Activated naive CD8-positive, alpha-beta T cell treated with anti-CD3 and anti-CD28 coated beads, Interleukin-2, amount 10 ng/mL, durations not matched to agents 7 days and 5 days (primary cell): Measurements from ENCODE around the gene KCNK6. TPM values are rescaled to one million over a fixed set of nuclear protein-coding genes. Genes with fewer than 3 reads are reported as not detected.
"Not testable (repeated sequence)": the region's sequence is repeated elsewhere in the genome, so short reads cannot be mapped to it uniquely, and the experiment has no call there.

Experiments used
- ATAC-seq: fragments of 150-1000 bp; cut with Tn5 transposase; one replicate; pipeline ENCODE4 v1.10.0; 2021; ENCODE audit warnings: low read depth, moderate library complexity
- POLR2A ChIA-PET: fragments of 350-600 bp; sonication (Branson Sonifier 250); formaldehyde crosslinking; loops from one replicate; lab custom pipeline; 2021; ENCODE audit warnings: antibody characterized with exemption; lab: Charles Lee
- DNase-seq: peaks from one replicate; pipeline ENCODE4 v3.0.0; 2021
- H3K27ac Mint-ChIP-seq: one replicate; pipeline ENCODE4 v1.8.0; 2022; ENCODE audit warnings: mild to moderate bottlenecking, mixed read lengths
- H3K27me3 Mint-ChIP-seq: one replicate; pipeline ENCODE4 v1.8.0; 2022; ENCODE audit warnings: mild to moderate bottlenecking, moderate library complexity, mixed read lengths
- H3K36me3 Mint-ChIP-seq: one replicate; pipeline ENCODE4 v1.8.0; 2021; ENCODE audit warnings: mild to moderate bottlenecking, mixed read lengths
- H3K4me1 Mint-ChIP-seq: one replicate; pipeline ENCODE4 v1.8.0; 2021; ENCODE audit warnings: mixed read lengths
- H3K4me3 Mint-ChIP-seq: one replicate; pipeline ENCODE4 v1.8.0; 2022; ENCODE audit warnings: mild to moderate bottlenecking, moderate library complexity, mixed read lengths
- H3K9me3 Mint-ChIP-seq: one replicate; pipeline ENCODE4 v1.8.0; 2021; ENCODE audit warnings: mixed read lengths
- total RNA-seq, 2 experiments: library from RNA; stranded (reverse); gene quantifications; one replicate each; pipeline ENCODE4 v1.2.3, GENCODE V29; 2021

Gene KCNK6
- total RNA-seq, 2 experiments from 2014 or later: 12.9 to 13.3 TPM

DNA sequence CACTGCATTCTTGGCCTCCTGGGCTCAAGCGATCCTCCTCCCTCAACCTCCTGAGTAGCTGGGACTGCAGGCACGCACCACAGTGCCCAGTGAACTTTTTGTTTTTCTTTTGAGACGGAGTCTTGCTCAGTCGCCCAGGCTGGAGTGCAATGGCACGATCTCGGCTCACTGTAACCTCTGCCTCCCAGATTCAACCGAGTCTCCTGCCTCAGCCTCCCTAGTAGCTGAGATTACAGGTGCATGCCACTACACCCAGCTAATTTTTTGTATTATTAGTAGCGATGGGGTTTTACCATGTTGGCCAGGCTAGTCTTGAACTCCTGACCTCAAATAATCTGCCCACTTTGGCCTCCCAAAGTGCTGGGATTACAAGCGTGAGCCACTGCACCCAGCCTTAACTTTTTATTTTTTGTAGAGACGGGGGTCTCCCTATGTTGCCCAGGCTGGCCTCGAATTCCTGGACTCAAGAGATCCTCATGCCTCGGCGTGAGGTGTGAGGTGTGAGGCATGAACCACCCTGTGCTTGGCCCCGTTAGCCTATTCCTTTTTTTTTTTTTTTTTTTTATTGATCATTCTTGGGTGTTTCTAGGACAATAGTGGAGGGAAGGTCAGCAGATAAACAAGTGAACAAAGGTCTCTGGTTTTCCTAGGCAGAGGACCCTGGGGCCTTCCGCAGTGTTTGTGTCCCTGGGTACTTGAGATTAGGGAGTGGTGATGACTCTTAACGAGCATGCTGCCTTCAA, 43.5 kb downstream of the KCNK6 start:
- POLR2A ChIA-PET: interaction anchor here (1.0 to 1.2 kb wide), 3 partner anchors 11 to 40 kb away, joined by 3 to 6 read pairs (median 5); partner anchors contain the start of genes FAM98C and PSMD8
- H3K36me3 Mint-ChIP-seq, DNase-seq, H3K9me3 Mint-ChIP-seq, H3K27ac Mint-ChIP-seq, ATAC-seq: not testable (repeated sequence)
- peak overlapping the region; percentile 89 for H3K4me3 Mint-ChIP-seq
- H3K27me3 Mint-ChIP-seq: peaks cover 31% of the 10 kb centered on the region
- peaks cover 10% of the 10 kb centered on the region for H3K4me1 Mint-ChIP-seq

DNA sequence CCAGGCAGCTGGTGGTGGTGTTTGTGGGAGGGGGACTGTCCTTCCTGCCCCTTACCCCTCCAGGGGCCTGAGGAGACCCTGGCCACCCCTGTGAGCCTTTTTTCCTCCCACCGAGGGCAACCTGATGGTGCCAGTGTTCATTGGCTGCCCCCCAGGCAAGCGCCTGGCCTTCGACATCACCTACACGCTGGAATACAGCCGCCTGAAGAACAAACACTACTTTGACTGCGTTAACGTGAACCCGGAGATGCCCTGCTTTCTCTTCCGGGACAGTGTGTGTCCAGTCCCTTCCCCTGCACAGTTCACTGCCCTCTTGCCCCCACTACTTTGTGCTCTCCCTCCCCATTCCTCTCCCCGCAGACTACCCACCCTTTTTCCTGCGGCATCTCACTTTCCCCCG, 47.4 kb downstream of the KCNK6 start:
- POLR2A ChIA-PET: no interaction called here
- H3K36me3 Mint-ChIP-seq: no peaks in the 10 kb centered on the region
- H3K9me3 Mint-ChIP-seq: no peaks in the 10 kb centered on the region
- H3K27ac Mint-ChIP-seq: no peak overlapping the region
- H3K27me3 Mint-ChIP-seq: no peaks in the 10 kb centered on the region
- DNase-seq (no peak), ATAC-seq (no peak)
- H3K4me1 Mint-ChIP-seq: no peaks in the 10 kb centered on the region
- H3K4me3 Mint-ChIP-seq: no peak overlapping the region

- Mint-ChIP-seq H3K27me3 (peaks cover 2% of the 10 kb centered on the region), H3K27ac (no peak overlapping the region), H3K4me1 (peaks cover 4% of the 10 kb centered on the region), H3K9me3 (no peaks in the 10 kb centered on the region), H3K4me3 (no peak overlapping the region), H3K36me3 (peaks cover under 1% of the 10 kb centered on the region)
- DNase-seq (no peak), ATAC-seq (no peak)
- POLR2A ChIA-PET: interaction anchor here (0.5 kb wide), 1 partner anchor 468 kb away, joined by 3 read pairs; no protein-coding TSS in a partner anchor
Measured at GRCh38 chr19:38369584-38369983, 49.9 kb downstream of the KCNK6 start.

DNA sequence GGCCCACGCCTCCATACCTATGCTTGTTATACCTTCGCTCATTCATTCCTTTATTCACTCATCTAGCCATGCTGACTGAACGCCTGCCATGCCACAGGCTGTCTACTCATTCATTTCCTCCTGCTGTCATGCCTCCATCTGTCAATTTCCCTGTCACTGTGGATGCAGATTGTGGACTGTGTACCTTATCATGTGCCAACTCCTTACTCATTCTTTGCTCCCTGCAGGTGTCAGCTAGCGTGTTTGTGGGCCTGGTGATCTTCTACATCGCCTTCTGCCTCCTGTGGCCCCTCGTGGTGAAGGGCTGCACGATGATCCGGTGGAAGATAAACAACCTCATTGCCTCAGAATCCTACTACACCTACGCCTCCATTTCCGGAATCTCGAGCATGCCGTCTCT, 50.7 kb downstream of the KCNK6 start:
- no peak for ATAC-seq
- POLR2A ChIA-PET: no interaction called here
- Mint-ChIP-seq H3K27me3 (peaks cover 2% of the 10 kb centered on the region), H3K27ac (no peak overlapping the region), H3K9me3 (no peaks in the 10 kb centered on the region), H3K4me1 (peaks cover 9% of the 10 kb centered on the region), H3K36me3 (peaks cover 7% of the 10 kb centered on the region), H3K4me3 (no peak overlapping the region)
- no peak for DNase-seq

GRCh38 chr19:38371081-38371480, 51.4 kb downstream of the KCNK6 start:
- POLR2A ChIA-PET: no interaction called here
- peaks cover 14% of the 10 kb centered on the region for H3K4me1 Mint-ChIP-seq
- H3K9me3 Mint-ChIP-seq: no peaks in the 10 kb centered on the region
- DNase-seq (no peak), ATAC-seq (no peak)
- peaks cover 2% of the 10 kb centered on the region for H3K27me3 Mint-ChIP-seq
- H3K36me3 Mint-ChIP-seq: peaks cover 8% of the 10 kb centered on the region
- H3K4me3 Mint-ChIP-seq: no peak overlapping the region
- H3K27ac Mint-ChIP-seq: no peak overlapping the region

- Mint-ChIP-seq H3K4me3 (peak overlapping the region; percentile 99), H3K27ac (peak overlapping the region; percentile 98), H3K36me3 (peaks cover 15% of the 10 kb centered on the region), H3K27me3 (peaks cover 2% of the 10 kb centered on the region), H3K9me3 (no peaks in the 10 kb centered on the region), H3K4me1 (peaks cover 22% of the 10 kb centered on the region)
- ATAC-seq (no peak), DNase-seq (no peak)
- POLR2A ChIA-PET: interaction anchor here (0.5 to 2.1 kb wide), 28 partner anchors 10 to 557 kb away, joined by 3 to 26 read pairs (median 4); partner anchors contain the start of genes CATSPERG, EIF3K, FAM98C and GGN
Measured at GRCh38 chr19:38373907-38374331, 54.3 kb downstream of the KCNK6 start.

DNA sequence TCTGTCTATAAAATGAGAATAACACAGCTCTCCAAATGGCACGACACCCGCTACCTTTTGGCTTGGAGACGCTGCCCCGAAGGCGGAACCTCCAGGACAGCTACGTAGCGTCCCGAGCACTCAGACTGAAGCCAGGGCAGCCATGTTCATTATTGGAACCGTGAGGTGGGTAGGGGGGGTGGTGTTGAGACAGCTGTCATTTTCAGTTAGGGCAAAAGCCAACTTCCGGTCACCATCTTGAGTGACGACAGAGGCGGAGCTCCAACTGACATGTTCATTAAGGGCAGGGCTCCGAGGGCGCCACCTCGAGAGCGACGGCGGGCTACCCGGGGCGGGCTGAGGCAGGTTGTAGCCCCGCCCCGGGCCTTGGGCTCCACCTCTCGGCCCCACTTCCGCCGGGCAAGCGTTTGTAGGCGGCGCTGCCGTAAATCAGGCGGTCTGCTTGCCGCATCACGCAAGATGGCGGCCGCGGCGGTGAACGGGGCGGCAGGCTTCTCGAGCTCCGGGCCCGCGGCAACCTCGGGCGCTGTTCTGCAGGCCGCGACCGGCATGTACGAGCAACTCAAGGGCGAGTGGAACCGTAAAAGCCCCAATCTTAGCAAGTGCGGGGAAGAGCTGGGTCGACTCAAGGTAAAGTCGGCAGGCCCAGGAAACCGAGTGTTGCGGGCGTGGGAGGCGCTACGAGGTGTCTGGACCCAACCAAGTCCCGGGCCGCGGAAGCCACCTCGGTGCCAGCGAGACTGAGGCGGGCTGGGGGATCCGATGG, 54.9 kb downstream of the KCNK6 start, which contains the start of gene PSMD8:
PSMD8 (plus strand) TSS at position 240 of the 766 bp plus-strand sequence; CDS start at position 271, 31 bp downstream.
- POLR2A ChIA-PET: interaction anchor here (0.6 to 2.1 kb wide), 29 partner anchors 10 to 556 kb away, joined by 3 to 26 read pairs (median 4); partner anchors contain the start of genes CATSPERG, EIF3K, FAM98C and GGN
- peak within 1 kb of the TSS; percentile 99 for H3K4me3 Mint-ChIP-seq
- ATAC-seq: peak; percentile 97
- peaks cover 23% of the 10 kb centered on the region for H3K4me1 Mint-ChIP-seq
- no peaks in the 10 kb centered on the region for H3K9me3 Mint-ChIP-seq
- peaks cover 2% of the 10 kb centered on the region for H3K27me3 Mint-ChIP-seq
- peaks cover 18% of the 10 kb centered on the region for H3K36me3 Mint-ChIP-seq
- peak within 1 kb of the TSS; percentile 98 for H3K27ac Mint-ChIP-seq
- peak; percentile 98 for DNase-seq

DNA sequence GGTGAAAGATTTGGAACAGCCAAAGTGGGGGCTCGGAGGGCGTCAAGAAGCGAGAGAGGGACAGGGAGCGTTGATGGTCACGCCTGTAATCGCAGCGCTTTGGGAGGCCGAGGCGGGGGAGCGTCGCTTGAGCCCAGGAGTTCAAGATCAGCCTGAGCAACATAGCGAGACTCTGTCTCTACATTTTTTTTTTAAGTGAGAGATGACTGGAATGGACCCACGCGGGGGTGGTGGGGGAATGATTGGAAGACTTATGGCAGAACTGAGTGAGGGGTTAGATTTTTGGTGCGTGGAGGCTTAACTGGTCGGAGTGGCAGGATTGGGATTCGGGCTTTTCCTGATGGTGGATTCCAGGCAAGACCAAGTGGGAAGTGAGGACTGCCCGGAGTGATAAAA, 55.5 kb downstream of the KCNK6 start:
- Mint-ChIP-seq H3K4me3 (peak overlapping the region; percentile 99), H3K4me1 (peaks cover 23% of the 10 kb centered on the region), H3K36me3 (peaks cover 20% of the 10 kb centered on the region), H3K27me3 (peaks cover 2% of the 10 kb centered on the region), H3K27ac (peak overlapping the region; percentile 98), H3K9me3 (no peaks in the 10 kb centered on the region)
- POLR2A ChIA-PET: interaction anchor here (0.8 to 2.1 kb wide), 12 partner anchors 9 to 525 kb away, joined by 3 to 26 read pairs (median 6); partner anchors contain the start of genes CATSPERG, EIF3K, FAM98C and GGN
- no peak for DNase-seq
- no peak for ATAC-seq

- POLR2A ChIA-PET: interaction anchor here (1.1 to 2.1 kb wide), 2 partner anchors 8 to 12 kb away, joined by 5 to 7 read pairs; partner anchors contain the start of gene GGN
- ATAC-seq (no peak), DNase-seq (no peak)
- Mint-ChIP-seq H3K9me3 (no peaks in the 10 kb centered on the region), H3K4me3 (peak overlapping the region; percentile 99), H3K27me3 (peaks cover 2% of the 10 kb centered on the region), H3K27ac (no peak overlapping the region), H3K36me3 (peaks cover 20% of the 10 kb centered on the region), H3K4me1 (peaks cover 23% of the 10 kb centered on the region)
Measured at GRCh38 chr19:38375748-38376147, 56.1 kb downstream of the KCNK6 start.

- H3K4me1 Mint-ChIP-seq: peaks cover 23% of the 10 kb centered on the region
- no peak for ATAC-seq
- no peaks in the 10 kb centered on the region for H3K9me3 Mint-ChIP-seq
- H3K27me3 Mint-ChIP-seq: peaks cover 2% of the 10 kb centered on the region
- peak overlapping the region; percentile 99 for H3K4me3 Mint-ChIP-seq
- POLR2A ChIA-PET: interaction anchor here (1.1 kb wide), 1 partner anchor 11 kb away, joined by 5 read pairs; the partner anchor contains the start of gene GGN
- peaks cover 24% of the 10 kb centered on the region for H3K36me3 Mint-ChIP-seq
- H3K27ac Mint-ChIP-seq: peak overlapping the region; percentile 37
- no peak for DNase-seq
Measured at GRCh38 chr19:38376576-38376975, 56.9 kb downstream of the KCNK6 start.

DNA sequence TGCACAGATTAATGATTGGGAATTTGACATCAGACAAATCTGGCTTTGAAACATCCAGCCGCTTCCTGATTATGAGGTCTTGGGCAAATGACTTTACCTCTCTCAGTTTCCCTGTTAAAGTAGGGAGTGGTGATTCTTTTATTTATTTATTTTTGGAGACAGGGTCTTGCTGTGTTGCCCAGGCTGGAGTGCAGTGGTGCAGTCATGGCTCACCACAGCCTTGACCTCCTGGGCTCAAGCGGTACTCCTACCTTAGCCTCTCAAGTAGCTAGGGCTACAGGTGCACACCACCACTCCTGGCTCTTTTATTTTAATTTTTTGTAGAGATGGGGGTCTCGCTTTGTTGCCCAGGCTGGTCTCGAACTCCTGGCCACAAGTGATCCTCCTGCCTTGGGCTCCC, 57.4 kb downstream of the KCNK6 start:
- ATAC-seq (no peak), DNase-seq (no peak)
- H3K9me3 Mint-ChIP-seq: no peaks in the 10 kb centered on the region
- H3K27ac Mint-ChIP-seq: no peak overlapping the region
- H3K4me3 Mint-ChIP-seq: no peak overlapping the region
- H3K27me3 Mint-ChIP-seq: peaks cover 2% of the 10 kb centered on the region
- H3K4me1 Mint-ChIP-seq: peaks cover 23% of the 10 kb centered on the region
- POLR2A ChIA-PET: interaction anchor here (1.0 to 1.5 kb wide), 2 partner anchors 11 to 17 kb away, joined by 3 to 4 read pairs; partner anchors contain the start of gene GGN
- peaks cover 28% of the 10 kb centered on the region for H3K36me3 Mint-ChIP-seq

DNA sequence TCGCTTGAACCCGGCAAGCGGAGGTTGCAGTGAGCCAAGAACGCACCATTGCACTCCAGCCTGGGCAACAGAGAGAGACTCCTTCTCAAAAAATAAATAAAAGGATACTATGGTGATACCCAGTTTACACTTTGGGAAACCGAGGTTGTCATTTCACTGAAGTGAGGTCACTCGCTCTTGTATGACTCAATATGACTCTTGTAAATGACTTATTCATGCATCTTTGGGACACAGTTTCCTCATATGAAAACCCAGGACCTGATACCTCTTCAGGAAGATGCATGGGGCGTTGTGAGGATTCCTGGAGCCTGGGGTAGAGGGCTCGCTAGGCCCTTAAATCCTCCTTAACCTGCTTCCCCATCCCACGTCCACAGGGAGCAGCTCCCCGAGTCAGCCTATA, 59.2 kb downstream of the KCNK6 start:
- H3K36me3 Mint-ChIP-seq: peaks cover 32% of the 10 kb centered on the region
- no peak overlapping the region for H3K4me3 Mint-ChIP-seq
- H3K27ac Mint-ChIP-seq: no peak overlapping the region
- POLR2A ChIA-PET: no interaction called here
- H3K4me1 Mint-ChIP-seq: peaks cover 23% of the 10 kb centered on the region
- DNase-seq: no peak
- no peak for ATAC-seq
- H3K9me3 Mint-ChIP-seq: no peaks in the 10 kb centered on the region
- no peaks in the 10 kb centered on the region for H3K27me3 Mint-ChIP-seq

DNA sequence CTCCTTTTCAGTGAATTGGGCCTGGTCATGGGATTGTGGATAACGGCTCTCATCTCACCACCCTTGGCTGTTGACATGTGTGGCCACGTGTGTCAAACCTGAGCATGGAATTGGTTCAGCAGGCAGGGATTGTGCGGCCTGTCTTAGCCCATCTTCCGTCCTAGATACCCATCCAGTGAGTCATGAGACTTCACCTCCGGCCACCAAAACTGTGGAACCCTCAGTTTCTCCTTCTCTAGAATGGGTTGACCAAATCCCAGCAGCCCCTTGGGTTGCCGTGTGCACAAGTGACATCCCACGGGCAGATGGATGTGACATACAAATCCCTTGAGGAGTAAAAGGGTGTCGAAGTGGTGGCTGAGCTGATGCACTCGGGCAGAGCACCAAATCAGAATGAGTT, 61.5 kb downstream of the KCNK6 start:
- DNase-seq (no peak), ATAC-seq (no peak)
- no peaks in the 10 kb centered on the region for H3K9me3 Mint-ChIP-seq
- no peak overlapping the region for H3K27ac Mint-ChIP-seq
- H3K4me1 Mint-ChIP-seq: peaks cover 9% of the 10 kb centered on the region
- no peak overlapping the region for H3K4me3 Mint-ChIP-seq
- POLR2A ChIA-PET: interaction anchor here (1.2 kb wide), 1 partner anchor 14 kb away, joined by 5 read pairs; no protein-coding TSS in a partner anchor
- no peaks in the 10 kb centered on the region for H3K27me3 Mint-ChIP-seq
- peaks cover 32% of the 10 kb centered on the region for H3K36me3 Mint-ChIP-seq
